Activated CD8-positive, alpha-beta memory T cell treated with anti-CD3 and anti-CD28 coated beads for 1 hour (primary cell): ENCODE results near the gene LRMDA.

Experiments used
- DNase-seq, 2 donors: peaks; one replicate each; pipeline ENCODE4 v3.0.0-alpha.2; 2020; ENCODE audit warnings: low read depth in 1 of 2; ENCODE audit errors: extremely low read depth in 1 of 2

Gene LRMDA

DNA sequence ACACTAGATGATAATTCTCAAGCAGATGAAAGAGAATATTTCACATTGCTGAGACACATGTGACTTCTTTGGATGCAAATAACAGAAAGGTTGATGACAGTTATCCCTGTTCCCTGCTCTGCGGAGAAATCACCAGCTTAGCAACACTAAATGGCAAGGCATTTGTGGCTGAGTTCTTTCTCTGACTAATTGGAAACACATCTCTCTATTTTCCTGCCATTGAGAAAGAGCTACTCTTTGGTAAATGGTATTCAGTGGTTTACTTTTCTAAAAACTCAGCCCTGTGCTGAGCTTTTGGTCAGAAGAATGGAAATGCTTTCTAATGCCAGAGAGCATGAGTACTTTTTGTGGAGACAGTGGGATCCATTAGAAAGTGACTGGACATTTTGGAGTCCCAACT lies 771.4 kb downstream of the LRMDA start:
- DNase-seq = no peak

DNA sequence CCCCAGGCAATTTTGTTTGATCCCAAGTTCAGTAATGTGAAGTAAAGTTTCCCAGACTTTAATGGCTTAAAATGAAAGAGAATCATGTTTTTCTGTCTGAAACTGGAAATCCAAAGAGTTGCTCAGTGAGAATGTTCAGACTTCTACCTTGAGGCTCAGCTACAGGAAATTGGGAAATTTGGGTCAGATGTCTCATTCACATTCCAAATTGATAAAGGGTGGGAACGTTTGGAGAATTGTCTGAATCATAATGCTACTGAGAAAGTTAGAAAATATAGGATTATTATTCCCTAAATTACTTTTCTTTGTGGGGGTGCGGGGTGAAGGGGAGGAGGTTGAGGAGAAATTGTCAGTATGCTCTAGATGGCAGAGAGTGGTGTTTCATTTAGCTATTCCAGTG lies 773.9 kb downstream of the LRMDA start:
- DNase-seq = no peak

DNA sequence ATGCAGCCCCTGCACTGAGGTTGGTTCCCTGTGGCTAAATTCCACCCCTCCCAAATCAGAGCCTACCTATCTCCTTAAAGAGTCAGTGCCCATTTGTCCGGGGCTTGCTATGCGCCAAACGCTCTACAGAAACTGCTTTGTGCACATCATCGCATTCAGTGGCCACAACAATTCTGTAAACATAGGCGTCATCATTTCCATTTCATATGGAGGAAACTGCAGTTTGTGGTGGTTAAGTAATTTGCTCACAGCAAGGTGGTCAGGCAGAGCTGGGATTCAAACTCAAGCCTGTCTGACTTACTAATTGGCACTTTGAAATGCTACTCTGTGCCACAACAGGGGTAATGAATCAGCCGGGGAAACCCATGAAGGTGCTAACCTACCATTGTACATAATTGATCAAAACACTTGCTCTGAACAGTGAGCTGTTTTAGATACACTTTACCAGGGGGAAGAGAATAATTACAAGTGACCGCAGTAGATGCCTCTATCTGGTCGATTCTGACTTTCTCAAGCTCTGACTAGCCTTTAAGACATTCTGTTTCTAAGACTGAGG lies 775.5 kb downstream of the LRMDA start:
- no peak for DNase-seq

DNA sequence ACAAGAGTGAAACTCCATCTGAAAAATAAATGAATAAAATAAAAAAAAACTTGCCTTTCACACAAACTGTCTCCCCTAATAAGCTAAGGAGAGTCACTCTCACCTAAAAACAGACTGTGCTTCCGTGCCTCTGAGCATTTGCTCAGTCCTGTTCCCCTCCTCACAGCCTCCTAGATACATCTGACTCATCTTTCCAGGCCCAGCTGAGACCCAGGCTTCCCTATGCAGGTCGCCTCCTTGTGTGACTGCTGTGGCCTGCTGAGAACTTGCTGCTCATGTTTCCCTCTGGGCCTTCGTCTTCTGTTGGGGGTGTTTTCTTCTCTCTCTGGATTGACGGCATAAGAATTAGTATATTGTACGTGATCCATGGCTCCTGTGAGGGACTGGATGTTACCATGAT lies 777.7 kb downstream of the LRMDA start:
- DNase-seq = no peak

DNA sequence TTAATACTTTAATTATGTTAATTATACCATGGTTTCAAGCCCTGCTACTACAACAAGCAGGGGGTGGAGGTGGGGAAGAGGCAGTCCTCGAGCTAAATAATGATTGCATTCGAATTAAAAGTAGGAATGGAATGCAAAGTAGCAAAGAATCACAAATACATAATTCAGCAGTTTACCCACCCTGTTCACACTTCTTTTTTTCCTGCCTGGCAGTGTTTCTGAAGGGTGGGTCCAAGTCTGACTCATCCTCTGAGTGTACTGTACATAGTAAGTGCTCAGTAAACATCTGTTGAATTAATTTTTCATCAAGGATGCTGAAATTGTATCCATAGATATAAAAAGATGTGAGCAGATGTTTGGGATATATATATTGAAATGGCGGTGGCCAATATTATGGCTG lies 778.8 kb downstream of the LRMDA start:
- no peak for DNase-seq

- no peak for DNase-seq
Observed at GRCh38 chr10:76211691-76212090, 780.3 kb downstream of the LRMDA start.

DNA sequence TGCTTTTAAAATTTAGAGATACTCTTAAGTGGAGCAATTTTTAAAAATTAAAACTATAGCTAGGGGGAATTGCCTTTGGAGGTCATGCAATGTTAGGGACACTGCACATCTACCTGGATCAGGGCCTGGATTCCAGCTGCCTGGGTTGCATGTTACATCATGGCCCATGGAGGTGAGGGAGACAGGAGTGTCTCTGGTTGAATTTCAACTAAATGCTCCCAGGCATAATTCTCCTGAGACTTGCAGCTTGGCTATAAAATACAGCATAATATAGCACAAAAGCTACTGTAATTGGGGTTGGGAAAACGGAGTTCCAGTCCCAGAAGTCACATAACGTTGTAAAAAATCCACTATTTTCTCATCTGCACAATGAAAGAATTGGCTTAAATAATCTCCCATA lies 782.5 kb downstream of the LRMDA start:
- no peak for DNase-seq

DNA sequence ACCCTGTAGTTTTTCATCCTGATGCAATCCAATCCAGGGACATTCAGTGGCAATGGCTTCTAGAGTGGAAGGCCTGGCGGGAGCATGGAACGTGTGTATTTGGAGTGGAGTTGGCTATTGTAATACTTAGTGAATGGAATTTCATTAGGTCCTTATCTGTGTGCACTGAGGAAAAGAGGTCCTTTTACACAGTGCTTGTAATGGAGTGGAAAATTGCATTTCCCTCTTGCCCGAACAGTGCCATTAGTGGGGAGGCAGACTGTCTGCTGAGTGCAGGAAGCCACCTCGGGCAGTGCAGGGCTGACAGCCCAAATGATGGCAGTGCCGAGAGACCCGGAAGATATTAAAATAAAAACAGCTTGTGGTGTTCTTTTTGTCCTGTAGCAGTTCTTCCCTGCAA lies 786.6 kb downstream of the LRMDA start:
- no peak for DNase-seq

- no peak for DNase-seq
Observed at GRCh38 chr10:76229341-76229740, 797.9 kb downstream of the LRMDA start.

GRCh38 chr10:76230921-76231285 lies 799.5 kb downstream of the LRMDA start:
- DNase-seq = no peak

DNA sequence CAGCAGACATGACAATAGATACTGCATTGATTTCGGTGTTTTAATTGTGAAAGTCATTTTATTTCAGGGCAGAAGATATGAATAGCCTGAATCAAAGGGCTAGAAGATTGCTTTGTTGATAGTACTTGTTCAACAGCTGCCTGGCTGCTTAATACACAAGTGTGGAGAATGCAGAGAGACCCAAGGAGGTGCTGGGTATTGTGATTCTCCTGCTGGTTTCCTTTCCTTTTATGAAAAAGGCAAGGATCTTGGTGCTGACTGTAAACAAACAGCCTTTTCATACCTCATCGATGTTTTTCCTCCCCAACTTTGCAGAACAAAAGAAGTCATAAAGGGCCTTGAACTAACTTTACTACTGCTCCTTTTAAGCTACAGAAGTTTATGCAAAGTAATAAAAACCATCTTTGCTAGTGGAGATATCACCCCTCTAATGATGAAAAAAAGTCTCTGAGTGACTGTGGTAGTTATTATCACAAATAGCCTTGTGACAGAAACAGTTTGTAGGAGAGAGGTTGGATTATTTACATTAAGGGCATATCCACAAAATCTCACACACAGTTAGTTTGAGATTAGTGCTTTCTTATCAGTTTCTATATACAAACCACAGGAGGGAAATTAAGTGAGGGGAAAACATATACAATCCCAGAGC lies 800.0 kb downstream of the LRMDA start:
- DNase-seq = no peak

- no peak for DNase-seq
Observed at GRCh38 chr10:76234499-76235226, 803.2 kb downstream of the LRMDA start.

DNA sequence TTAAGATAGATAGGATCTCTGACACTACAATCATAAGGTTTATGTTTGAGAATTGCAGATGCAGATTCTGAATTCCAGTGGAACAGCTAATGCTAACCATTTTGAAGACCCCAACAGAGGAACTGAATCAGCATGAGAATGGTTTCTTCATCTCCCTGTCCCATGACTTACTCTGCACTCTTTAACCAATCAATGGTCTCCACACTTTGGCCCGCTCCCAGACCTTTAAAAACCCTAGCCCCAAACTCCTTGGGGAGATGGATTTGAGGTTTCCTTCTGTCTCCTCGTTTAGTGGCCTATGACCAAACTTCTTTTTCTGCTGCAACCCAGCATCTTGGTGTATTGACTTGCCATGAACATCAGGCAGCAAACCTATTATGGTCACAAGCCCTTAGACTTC lies 804.9 kb downstream of the LRMDA start:
- no peak for DNase-seq

DNA sequence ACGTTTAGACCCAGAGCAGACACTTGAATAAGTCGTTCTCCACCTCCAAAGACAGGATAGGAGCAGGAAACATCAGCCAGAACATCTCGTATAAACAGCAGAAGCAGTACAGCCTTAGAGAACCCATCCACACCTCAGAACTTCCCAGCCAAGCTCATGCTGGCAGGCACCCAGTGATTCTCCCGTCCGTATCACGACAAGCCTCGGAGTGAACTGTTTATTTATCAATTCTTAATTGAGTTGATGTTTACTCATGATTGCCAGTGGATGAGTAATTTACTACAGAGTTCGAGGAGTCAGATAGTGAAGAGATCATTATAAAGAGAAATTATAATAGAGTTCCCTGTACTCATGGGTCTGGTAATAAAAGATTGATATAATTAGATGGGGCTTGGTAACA lies 811.5 kb downstream of the LRMDA start:
- no peak for DNase-seq

DNA sequence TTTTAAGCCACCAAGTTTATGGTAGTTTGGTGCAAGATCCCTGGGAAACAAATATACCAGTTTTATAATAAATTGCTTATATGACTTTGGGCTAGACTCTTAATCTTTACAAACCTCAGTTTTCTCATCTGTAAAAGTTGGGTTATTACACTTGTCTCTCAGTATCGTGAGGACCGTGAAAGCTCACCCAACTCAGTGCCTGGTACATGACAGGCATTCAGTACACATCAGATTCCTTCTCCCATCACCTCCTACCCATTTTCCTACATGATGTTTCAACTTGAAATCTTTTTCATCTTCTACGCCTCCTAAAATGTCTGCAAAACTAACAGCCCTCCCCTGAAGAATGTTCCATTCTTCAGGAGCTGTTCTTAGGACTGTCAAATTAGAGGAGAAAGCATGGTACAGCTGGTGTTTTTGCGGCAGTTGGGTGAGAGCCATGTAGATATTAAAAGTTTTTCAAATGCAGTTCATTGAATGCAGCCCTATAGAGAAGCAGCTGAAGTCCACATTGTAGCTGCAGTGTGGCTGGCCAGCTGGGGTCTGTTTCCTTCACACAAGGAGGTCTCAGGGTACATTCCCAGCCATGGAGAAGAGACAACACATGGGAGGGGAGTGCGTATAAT lies 812.8 kb downstream of the LRMDA start:
- DNase-seq = no peak

DNA sequence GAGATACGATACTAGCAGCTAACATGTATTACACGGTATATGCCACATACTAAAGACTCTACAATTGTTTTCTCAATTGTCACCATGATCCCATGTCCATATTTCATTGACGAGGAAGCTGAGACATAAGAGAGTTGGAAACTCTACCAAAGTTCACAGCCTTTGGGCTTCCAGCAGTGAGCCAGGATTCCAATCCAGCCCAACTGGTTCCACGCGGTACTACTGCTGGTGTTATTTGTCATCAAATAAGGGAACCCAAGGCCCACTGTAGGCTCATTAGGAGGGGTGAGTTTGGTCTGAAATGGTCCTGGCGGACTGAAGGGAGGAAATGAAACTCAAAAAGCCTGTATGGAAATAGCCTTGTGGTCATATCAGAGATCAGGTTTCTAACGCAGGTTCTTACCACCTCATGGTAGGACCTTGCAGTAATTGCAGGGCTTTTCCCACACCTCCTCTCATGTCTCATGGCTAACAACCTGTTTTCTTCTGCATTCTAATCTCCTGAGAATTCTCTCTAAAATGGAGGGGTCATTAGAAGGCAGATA lies 814.6 kb downstream of the LRMDA start:
- no peak for DNase-seq

- no peak for DNase-seq
Observed at GRCh38 chr10:76248649-76249200, 817.3 kb downstream of the LRMDA start.

GRCh38 chr10:76251841-76252671 lies 820.6 kb downstream of the LRMDA start:
- DNase-seq = no peak

GRCh38 chr10:76252733-76253132 lies 821.3 kb downstream of the LRMDA start:
- no peak for DNase-seq

DNA sequence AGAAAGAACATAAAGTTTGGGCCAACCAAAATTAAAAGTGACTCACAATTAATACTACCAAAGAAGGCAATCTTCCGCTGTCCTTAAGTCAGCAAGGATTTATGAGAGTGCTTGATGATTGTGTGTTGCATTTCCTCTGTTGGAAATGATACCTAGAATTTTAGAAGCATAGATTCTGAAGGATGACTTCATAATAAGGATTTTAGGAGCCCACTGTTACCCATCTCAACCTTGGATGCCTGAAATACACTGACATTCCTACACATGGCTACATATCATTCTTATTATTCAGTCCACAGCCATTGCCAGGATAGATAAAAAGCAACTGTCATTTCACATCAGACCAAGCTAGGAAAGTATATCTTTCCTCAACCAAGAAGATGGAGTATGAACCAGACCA lies 823.8 kb downstream of the LRMDA start:
- DNase-seq = no peak

DNA sequence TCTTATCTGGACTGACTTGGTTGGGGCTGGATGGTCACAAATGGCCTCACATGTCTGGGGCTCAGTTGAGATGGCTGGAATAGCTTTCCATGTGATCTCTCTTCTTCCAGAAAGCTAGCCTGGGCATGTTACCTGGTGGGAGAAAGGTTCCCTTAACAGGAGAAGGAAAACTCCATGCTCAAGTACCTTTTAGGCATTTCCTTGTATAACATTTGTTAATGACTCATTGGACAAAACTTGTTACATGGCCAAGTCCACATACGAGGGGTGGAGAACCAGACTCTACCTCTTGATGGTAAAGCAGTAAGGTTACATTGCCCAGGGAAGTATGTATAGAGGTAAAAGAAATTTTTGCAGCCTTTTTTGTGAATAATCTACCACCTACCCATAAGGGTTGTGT lies 826.4 kb downstream of the LRMDA start:
- no peak for DNase-seq
